Measurements from ENCODE around the gene MAP4K3. TPM values are rescaled to one million over a fixed set of nuclear protein-coding genes. Genes with fewer than 3 reads are reported as not detected.

Gene MAP4K3
- total and polyA plus RNA-seq, 8 donors: 8.2 to 23.1 (median 16.3) TPM

GRCh38 chr2:39483534-39483933 lies 46.4 kb upstream of the MAP4K3 start:
- FAIRE-seq (no peak), DNase-seq (no peak), ATAC-seq (no peak)
- peaks cover 0 to 9% (median 0%) of the 10 kb centered on the region in 3 donors for H3K4me1 ChIP-seq
- H3K4me3 ChIP-seq: no peak overlapping the region
- no peaks in the 10 kb centered on the region for H3K9me3 ChIP-seq
- no peaks in the 10 kb centered on the region for H3K27me3 ChIP-seq
- TF ChIP-seq CTCF (IDR thresholded peaks at IDR 0.05): no peak
- 53 to 64% methylated on average over 3 of the region's 3 CpGs for WGBS, 2 donors
- intact Hi-C loops (cut with DNase I): no loop called here
- H3K36me3 ChIP-seq: no peaks in the 10 kb centered on the region
- no peak overlapping the region for H3K27ac ChIP-seq

GRCh38 chr2:39481611-39482010 lies 44.5 kb upstream of the MAP4K3 start:
- intact Hi-C loops (cut with DNase I): no loop called here
- Histone ChIP-seq H3K4me1 (peaks cover 0 to 9% (median 0%) of the 10 kb centered on the region in 3 donors), H3K27me3 (no peaks in the 10 kb centered on the region), H3K27ac (no peak overlapping the region), H3K36me3 (peaks cover 0 to 2% (median 0%) of the 10 kb centered on the region in 3 donors), H3K4me3 (no peak overlapping the region), H3K9me3 (no peaks in the 10 kb centered on the region)
- DNase-seq (no peak), FAIRE-seq (no peak), ATAC-seq (peak in 1 of 4 donors; percentile 38)
- no peak for TF ChIP-seq CTCF (IDR thresholded peaks at IDR 0.05)
- 95% methylated on average over 2 of the region's 2 CpGs for WGBS, 2 donors

- ATAC-seq (no peak), DNase-seq (no peak), FAIRE-seq (no peak)
- TF ChIP-seq CTCF (IDR thresholded peaks at IDR 0.05): no peak
- H3K4me1 ChIP-seq: peaks cover 0 to 9% (median 0%) of the 10 kb centered on the region in 3 donors
- H3K27me3 ChIP-seq: no peaks in the 10 kb centered on the region
- 90 to 93% methylated on average over 5 of the region's 5 CpGs for WGBS, 2 donors
- intact Hi-C loops (cut with DNase I): no loop called here
- peaks cover 0 to 2% (median 0%) of the 10 kb centered on the region in 3 donors for H3K36me3 ChIP-seq
- no peak overlapping the region for H3K27ac ChIP-seq
- H3K9me3 ChIP-seq: no peaks in the 10 kb centered on the region
- no peak overlapping the region for H3K4me3 ChIP-seq
These were observed 42.6 kb upstream of the MAP4K3 start for GRCh38 chr2:39479696-39480095.

GRCh38 chr2:39479053-39479670 lies 42.1 kb upstream of the MAP4K3 start:
- DNase-seq (no peak), FAIRE-seq (no peak), ATAC-seq (no peak)
- Histone ChIP-seq H3K27ac (no peak overlapping the region), H3K4me1 (peaks cover 0 to 9% (median 0%) of the 10 kb centered on the region in 3 donors), H3K9me3 (no peaks in the 10 kb centered on the region), H3K36me3 (peaks cover 0 to 2% (median 0%) of the 10 kb centered on the region in 3 donors), H3K4me3 (no peak overlapping the region), H3K27me3 (no peaks in the 10 kb centered on the region)
- intact Hi-C loops (cut with DNase I): no loop called here
- no peak for TF ChIP-seq CTCF (IDR thresholded peaks at IDR 0.05)

- Histone ChIP-seq H3K4me3 (no peak overlapping the region), H3K9me3 (no peaks in the 10 kb centered on the region), H3K27ac (no peak overlapping the region), H3K36me3 (peaks cover 0 to 2% (median 0%) of the 10 kb centered on the region in 3 donors), H3K4me1 (peaks cover 0 to 1% (median 0%) of the 10 kb centered on the region in 3 donors), H3K27me3 (no peaks in the 10 kb centered on the region)
- WGBS, 2 donors: 86 to 91% methylated on average over 4 of the region's 4 CpGs
- FAIRE-seq (no peak), DNase-seq (no peak), ATAC-seq (peak in 1 of 4 donors; percentile 32)
- no peak for TF ChIP-seq CTCF (IDR thresholded peaks at IDR 0.05)
- intact Hi-C loops (cut with DNase I): no loop called here
These were observed 39.4 kb upstream of the MAP4K3 start for GRCh38 chr2:39476524-39476923.

Measured in pancreas (tissue), 10 donors.